Ishikawa (cell line): ENCODE measurements around the gene S100A8.

Experiments
- CREB1 ChIP-seq: IDR thresholded peaks from 2 replicates; pipeline ENCODE4 v1.6.1; 2012; ENCODE audit warnings: low read depth
- EGR1 ChIP-seq: IDR thresholded peaks from 2 replicates; pipeline ENCODE4 v1.6.1; 2012
- RAD21 ChIP-seq: IDR thresholded peaks from 2 replicates; pipeline ENCODE4 v1.6.1; 2012; ENCODE audit warnings: low read depth
- TF ChIP-seq, protein P1 (sequence below): IDR thresholded peaks from 2 replicates; pipeline ENCODE4 v1.6.1; 2012; ENCODE audit warnings: low read depth, mild to moderate bottlenecking
- TF ChIP-seq, protein P2 (sequence below): IDR thresholded peaks from 2 replicates; pipeline ENCODE4 v1.6.1; 2012

DNA sequence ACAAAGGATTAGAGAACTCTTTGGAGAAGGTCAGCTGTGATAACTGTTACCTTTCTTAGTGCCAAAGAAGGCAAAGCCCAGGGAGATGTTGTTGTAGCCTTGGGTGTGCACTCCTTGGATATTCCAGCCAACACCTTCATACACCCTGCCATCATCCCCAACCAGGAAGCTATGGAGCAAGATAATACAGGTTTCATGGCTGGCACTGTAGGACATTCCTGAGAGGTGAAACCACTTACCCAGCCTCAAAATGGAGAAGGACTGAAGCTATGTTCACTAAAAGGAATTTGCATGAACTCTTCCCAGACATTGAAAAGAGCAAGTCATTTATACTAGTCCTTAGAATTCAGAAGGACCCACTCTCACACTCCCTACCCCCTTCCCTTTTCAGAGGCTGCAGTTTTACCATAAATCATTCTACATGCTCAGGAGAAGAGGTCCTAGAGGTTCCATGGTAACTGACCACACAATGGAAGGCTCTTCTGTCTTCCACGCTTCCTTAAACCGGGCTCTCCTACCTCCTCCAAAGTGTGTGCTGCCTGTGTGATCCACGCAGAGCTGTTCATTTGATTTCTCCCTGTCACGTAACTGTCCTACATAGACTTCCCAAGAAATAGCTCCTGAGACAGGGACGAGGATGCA, 47.7 kb downstream of the S100A8 start:
- no peak for TF ChIP-seq EGR1
- TF ChIP-seq CREB1: no peak
- TF ChIP-seq, protein P1, sequence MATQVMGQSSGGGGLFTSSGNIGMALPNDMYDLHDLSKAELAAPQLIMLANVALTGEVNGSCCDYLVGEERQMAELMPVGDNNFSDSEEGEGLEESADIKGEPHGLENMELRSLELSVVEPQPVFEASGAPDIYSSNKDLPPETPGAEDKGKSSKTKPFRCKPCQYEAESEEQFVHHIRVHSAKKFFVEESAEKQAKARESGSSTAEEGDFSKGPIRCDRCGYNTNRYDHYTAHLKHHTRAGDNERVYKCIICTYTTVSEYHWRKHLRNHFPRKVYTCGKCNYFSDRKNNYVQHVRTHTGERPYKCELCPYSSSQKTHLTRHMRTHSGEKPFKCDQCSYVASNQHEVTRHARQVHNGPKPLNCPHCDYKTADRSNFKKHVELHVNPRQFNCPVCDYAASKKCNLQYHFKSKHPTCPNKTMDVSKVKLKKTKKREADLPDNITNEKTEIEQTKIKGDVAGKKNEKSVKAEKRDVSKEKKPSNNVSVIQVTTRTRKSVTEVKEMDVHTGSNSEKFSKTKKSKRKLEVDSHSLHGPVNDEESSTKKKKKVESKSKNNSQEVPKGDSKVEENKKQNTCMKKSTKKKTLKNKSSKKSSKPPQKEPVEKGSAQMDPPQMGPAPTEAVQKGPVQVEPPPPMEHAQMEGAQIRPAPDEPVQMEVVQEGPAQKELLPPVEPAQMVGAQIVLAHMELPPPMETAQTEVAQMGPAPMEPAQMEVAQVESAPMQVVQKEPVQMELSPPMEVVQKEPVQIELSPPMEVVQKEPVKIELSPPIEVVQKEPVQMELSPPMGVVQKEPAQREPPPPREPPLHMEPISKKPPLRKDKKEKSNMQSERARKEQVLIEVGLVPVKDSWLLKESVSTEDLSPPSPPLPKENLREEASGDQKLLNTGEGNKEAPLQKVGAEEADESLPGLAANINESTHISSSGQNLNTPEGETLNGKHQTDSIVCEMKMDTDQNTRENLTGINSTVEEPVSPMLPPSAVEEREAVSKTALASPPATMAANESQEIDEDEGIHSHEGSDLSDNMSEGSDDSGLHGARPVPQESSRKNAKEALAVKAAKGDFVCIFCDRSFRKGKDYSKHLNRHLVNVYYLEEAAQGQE: no peak
- TF ChIP-seq, protein P2, sequence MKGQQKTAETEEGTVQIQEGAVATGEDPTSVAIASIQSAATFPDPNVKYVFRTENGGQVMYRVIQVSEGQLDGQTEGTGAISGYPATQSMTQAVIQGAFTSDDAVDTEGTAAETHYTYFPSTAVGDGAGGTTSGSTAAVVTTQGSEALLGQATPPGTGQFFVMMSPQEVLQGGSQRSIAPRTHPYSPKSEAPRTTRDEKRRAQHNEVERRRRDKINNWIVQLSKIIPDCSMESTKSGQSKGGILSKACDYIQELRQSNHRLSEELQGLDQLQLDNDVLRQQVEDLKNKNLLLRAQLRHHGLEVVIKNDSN: no peak
- no peak for TF ChIP-seq RAD21
